ENCODE measurements around the gene TMEM132C.
"Not testable (repeated sequence)": the region's sequence is repeated elsewhere in the genome, so short reads cannot be mapped to it uniquely, and the experiment has no call there.

Gene TMEM132C

DNA sequence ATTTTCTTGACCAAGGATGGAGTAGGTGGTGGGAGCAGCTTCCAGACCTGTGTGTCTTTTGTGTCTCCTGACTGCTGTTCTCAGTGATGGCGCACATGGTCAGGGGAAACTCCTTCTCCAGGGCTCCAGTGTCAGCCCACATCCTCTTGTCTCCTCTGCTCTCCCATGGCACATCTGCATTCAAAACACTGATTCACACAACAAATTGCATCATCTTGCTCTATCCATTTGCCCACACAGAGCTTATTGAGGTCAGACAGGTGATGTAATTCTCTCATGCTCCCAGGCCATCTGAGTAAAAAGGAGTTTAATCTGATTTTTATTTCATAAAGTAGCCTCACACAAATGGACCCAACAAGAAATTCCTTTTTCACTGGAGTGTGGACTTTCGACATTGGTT, 21.8 kb upstream of the TMEM132C start:
- DNase-seq (ENCODE audit: extremely low read depth, low read depth), result no peak
- no peak overlapping the region for H3K4me3 ChIP-seq (replicated peaks; ENCODE audit: low read depth, low read length)
- TF ChIP-seq, protein P1, sequence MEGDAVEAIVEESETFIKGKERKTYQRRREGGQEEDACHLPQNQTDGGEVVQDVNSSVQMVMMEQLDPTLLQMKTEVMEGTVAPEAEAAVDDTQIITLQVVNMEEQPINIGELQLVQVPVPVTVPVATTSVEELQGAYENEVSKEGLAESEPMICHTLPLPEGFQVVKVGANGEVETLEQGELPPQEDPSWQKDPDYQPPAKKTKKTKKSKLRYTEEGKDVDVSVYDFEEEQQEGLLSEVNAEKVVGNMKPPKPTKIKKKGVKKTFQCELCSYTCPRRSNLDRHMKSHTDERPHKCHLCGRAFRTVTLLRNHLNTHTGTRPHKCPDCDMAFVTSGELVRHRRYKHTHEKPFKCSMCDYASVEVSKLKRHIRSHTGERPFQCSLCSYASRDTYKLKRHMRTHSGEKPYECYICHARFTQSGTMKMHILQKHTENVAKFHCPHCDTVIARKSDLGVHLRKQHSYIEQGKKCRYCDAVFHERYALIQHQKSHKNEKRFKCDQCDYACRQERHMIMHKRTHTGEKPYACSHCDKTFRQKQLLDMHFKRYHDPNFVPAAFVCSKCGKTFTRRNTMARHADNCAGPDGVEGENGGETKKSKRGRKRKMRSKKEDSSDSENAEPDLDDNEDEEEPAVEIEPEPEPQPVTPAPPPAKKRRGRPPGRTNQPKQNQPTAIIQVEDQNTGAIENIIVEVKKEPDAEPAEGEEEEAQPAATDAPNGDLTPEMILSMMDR (IDR thresholded peaks at IDR 0.05; ENCODE audit: low read depth, low read length, missing control alignments), result no peak

- TF ChIP-seq, protein P1 (IDR thresholded peaks at IDR 0.05; ENCODE audit: low read depth, low read length, missing control alignments), result no peak
- H3K4me3 ChIP-seq (replicated peaks; ENCODE audit: low read depth, low read length), result no peak overlapping the region
- DNase-seq (ENCODE audit: extremely low read depth, low read depth), result no peak
These were observed 21.1 kb upstream of the TMEM132C start for GRCh38 chr12:128245905-128246304.

DNA sequence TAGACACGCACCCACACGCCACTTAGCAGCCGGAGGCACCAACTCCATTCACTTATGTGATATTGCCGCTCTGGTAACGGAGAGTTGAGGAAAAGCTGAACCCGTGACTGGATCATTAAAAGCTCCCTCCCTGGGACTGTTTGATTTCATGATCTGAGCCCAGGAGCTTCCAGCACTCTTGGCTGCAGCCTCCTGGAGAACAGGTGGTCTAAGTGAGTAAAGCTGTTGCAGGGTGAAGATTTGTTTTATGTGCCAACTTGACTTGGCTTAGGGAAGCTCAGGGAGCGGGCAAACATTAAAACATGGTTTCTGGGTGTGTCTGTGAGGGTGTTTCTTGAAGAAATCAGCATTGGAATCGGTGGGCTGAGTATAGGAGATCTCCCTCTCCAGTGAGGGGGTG, 16.9 kb upstream of the TMEM132C start:
- DNase-seq (ENCODE audit: extremely low read depth, low read depth), result no peak
- H3K4me3 ChIP-seq (replicated peaks; ENCODE audit: low read depth, low read length), result no peak overlapping the region
- TF ChIP-seq, protein P1 (IDR thresholded peaks at IDR 0.05; ENCODE audit: low read depth, low read length, missing control alignments), result no peak

GRCh38 chr12:128253829-128254228, 13.1 kb upstream of the TMEM132C start:
- H3K4me3 ChIP-seq (replicated peaks; ENCODE audit: low read depth, low read length); DNase-seq (ENCODE audit: extremely low read depth, low read depth): not testable (repeated sequence)

- no peak overlapping the region for H3K4me3 ChIP-seq (replicated peaks; ENCODE audit: low read depth, low read length)
- no peak for DNase-seq (ENCODE audit: extremely low read depth, low read depth)
- TF ChIP-seq, protein P1 (IDR thresholded peaks at IDR 0.05; ENCODE audit: low read depth, low read length, missing control alignments), result no peak
These were observed 8.0 kb upstream of the TMEM132C start for GRCh38 chr12:128258866-128259555.

- H3K4me3 ChIP-seq (replicated peaks; ENCODE audit: low read depth, low read length), result no peak overlapping the region
- TF ChIP-seq, protein P1 (IDR thresholded peaks at IDR 0.05; ENCODE audit: low read depth, low read length, missing control alignments), result peak; percentile 41
- DNase-seq (ENCODE audit: extremely low read depth, low read depth), result no peak
These were observed 7.4 kb upstream of the TMEM132C start for GRCh38 chr12:128259556-128260070.

GRCh38 chr12:128261757-128262156, 5.2 kb upstream of the TMEM132C start:
- TF ChIP-seq, protein P1 (IDR thresholded peaks at IDR 0.05; ENCODE audit: low read depth, low read length, missing control alignments), result no peak
- no peak overlapping the region for H3K4me3 ChIP-seq (replicated peaks; ENCODE audit: low read depth, low read length)
- no peak for DNase-seq (ENCODE audit: extremely low read depth, low read depth)

All from HFF-Myc (cell line).